CD4-positive, alpha-beta T cell treated with Interleukin-15 for 1 hour (primary cell): ENCODE data around the gene WNT9A.

Experiments used
- DNase-seq: peaks from one replicate; pipeline ENCODE4 v3.0.0-alpha.2; 2020

Gene WNT9A

GRCh38 chr1:227924168-227924832, 23.4 kb downstream of the WNT9A start:
- DNase-seq = no peak

- DNase-seq = no peak
Measured at GRCh38 chr1:227923353-227924167, 24.2 kb downstream of the WNT9A start.

DNA sequence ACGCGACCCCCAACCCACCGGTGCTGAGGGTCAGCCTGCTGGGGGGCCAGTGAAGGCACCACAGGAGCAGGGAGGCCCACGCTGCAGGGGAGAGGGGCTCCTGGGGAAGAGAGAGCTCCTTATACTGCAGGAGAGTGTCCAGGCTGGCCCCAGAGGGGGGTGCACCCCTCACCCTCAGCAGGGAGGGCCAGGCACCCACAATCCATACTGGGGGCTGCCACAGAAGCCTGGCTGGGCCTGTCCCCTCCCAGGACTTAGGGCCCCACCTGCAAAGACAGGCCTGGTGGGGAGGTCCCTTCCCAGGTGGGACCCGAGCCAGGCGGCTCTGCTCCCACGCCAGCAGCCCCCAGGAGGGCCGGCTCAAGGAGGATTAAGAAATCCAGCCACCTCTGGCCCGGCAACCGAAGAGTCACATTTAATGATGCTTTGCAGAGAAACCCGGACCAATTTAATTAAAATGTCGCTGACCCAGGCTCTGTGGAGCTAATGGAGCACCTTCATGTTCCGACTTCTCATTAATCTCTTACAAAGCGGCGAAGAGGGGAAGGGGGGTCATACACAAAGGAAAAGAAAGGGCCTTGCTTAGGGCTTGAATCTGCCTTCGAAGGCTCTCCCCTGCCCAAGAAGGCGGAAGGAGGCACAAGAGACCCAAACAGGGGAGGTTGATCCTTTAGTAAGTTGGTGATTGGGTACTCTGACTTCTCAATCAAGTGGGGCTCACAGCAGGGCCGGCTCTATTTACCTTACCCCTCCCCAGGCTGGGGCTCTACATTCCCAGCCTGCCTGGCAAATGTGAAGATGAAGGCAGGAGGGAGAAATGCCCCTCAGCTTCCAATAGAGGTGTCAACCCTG, 25.0 kb downstream of the WNT9A start:
- no peak for DNase-seq

GRCh38 chr1:227921461-227922185, 26.1 kb downstream of the WNT9A start:
- no peak for DNase-seq

DNA sequence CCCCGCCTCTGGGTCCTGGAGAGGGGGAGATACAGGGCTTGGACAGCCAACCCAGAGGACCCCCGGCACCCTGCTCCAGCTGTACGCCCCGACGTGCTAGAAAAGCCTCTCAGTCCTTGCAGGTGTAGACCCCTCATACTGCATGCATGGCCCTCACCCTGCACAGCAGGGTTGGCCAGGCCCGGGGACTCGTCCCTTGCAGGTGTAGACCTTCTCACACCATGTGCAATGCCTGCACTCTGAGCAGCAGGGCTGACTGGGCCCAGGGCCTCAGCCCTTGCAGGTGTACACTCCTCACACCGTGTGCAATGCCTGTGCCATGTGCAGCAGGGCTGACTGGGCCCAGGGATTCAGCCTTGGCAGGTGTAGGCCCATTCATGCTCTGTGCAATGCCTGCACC, 26.8 kb downstream of the WNT9A start:
- DNase-seq = no peak

- no peak for DNase-seq
Measured at GRCh38 chr1:227920426-227920825, 27.3 kb downstream of the WNT9A start.

GRCh38 chr1:227919906-227920305, 27.8 kb downstream of the WNT9A start:
- no peak for DNase-seq

DNA sequence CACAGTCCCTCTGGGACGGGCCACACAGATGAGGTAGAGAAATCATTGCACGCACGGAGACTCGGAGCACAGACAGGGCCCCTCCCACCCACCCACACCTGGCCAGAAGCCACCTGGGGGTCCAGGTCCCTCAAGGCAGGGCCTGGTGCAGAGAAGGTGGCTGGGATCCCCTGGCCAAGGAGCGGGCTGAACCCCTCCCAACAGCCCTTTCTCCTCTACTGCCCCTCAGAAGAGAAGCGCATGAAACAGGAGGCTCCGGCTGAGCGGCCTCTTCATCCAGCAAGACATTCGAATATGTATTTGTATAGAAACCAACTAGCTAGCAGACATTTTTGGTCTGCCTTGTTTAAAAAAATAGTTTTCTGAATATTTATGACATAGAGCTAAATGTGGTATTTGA, 29.0 kb downstream of the WNT9A start:
- no peak for DNase-seq

DNA sequence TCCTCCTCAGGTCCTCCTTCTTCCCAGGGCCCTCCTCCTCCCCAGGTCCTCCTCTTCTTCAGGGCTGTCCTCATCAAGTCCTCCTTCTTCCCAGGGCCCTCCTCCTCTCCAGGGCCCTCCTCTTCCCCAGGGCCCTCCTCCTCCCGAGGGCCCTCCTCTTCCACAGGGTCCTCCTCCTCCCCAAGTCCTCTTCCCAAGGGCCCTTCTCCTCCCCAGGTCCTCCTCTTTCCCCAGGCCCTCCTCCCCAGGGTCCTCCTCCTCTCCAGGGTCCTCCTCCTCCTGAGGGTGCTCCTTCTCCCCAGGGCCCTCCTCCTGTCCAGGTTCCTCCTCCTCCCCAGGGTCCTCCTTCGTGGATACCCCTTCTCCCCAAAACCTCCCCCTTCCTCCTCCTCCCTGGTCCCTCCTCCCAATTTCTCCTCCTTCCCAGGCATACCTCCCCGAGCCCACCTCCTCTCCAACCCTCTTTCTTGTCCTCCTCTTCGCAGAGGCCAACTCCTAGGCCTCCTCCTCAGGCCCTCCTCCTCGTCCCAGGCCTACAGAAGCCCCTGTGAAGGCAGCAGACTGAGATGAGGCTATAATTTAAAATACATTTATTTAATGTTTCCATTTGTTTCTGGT, 29.5 kb downstream of the WNT9A start:
- no peak for DNase-seq

DNA sequence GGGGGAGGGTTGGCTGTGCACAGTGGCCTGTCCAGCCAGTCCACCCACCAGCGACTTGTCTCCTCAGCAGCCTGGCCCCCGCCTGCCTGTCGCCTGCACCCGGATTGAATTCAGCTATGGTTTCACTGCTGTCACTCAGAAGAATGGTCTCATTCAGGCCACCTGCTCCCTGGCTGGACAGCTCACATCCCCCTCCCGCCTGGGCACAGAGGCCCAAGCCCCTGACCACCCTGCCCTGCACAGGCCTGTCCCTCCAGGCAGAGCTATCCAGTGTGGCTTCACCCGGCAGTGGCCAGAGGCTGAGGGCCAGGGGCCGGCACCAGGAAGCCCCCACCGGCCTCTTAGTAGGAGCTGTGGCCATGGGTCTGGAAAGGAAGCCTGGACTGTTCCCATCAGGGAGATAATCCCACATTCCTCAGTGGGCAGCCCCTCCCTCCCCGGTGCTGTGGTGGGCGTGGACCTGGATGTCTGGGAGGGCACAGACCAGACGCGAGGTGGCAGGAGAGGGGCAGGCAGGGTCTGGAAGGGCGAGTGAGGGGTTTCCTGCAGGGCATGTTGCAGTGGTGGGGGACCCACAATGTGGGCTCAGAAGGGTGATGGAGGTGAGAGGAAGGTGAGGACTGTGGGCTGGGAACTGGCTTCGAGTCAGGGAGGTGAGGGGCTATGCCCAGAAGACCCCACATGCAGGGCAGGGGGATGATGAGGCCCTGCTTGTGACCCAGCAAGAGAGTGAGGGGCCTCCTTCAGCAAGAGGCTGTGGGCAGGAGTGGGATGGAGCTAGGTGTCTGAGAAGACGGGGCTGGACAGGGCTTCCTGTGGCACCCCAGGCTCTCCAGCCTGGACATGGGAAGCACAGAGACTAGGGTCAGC, 30.4 kb downstream of the WNT9A start:
- DNase-seq = no peak

DNA sequence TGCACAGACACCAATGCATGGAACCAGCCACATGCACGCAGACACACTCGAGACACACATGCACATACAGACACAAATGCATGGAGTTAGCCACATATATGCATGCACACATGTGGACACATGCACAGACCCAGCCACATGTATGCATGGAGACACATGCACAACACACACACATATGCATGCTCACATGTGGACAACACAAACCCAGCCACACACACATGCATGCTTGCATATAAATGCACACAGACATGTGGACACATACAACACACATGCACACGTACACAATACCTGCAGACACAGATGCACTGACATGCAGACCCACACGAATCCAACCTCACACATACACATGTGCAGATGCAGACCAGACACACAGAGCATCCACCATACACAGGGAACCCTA, 31.1 kb downstream of the WNT9A start:
- DNase-seq = no peak

DNA sequence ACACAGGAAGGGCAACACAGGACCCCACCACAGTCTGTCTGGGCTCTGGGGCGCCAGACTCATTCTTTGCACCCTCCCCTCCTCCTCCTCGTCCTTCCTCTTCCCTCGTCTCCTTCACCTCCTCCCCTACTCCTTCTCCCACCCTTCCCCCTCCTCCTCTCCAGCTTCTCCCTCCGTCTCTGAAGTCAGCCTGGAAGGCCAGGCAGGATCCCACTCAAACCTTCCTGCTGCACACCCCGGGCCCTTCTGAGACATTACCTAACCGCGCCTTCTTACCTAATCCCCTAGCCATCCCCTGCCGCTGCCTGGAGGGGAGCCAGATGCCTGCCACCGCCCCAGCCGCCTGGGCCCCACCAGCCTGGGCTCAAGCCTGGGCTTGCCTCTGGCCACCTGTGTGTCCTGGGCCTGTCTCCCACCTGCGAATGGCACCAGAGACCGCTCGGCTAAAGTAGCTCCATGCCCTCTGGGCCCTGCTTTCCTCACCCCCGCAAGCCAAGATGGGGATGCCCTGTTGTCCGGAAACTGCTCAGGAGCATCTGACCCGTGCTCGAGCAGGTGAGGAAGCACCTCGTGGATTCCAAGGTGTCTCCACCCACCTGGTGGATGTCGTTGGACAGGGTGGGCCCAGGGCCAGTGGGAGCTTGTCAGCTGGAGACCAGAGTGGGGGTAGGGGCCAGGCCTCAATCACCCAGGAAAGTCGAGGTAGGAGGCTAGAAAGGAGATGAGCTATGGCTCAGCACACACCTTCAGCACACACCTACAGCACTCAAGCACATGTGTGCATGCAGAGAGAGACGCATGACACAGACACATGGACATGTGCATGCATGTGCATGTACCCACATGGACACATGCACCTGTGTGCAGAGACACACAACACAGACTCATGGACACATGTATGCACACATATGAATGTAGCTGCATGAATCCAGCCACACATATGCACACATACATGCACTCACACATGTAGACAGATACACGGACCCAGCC, 31.9 kb downstream of the WNT9A start:
- no peak for DNase-seq

- no peak for DNase-seq
Measured at GRCh38 chr1:227914801-227915563, 32.8 kb downstream of the WNT9A start.

GRCh38 chr1:227913764-227914721, 33.7 kb downstream of the WNT9A start:
- DNase-seq = no peak

GRCh38 chr1:227913396-227913763, 34.4 kb downstream of the WNT9A start:
- DNase-seq = no peak

DNA sequence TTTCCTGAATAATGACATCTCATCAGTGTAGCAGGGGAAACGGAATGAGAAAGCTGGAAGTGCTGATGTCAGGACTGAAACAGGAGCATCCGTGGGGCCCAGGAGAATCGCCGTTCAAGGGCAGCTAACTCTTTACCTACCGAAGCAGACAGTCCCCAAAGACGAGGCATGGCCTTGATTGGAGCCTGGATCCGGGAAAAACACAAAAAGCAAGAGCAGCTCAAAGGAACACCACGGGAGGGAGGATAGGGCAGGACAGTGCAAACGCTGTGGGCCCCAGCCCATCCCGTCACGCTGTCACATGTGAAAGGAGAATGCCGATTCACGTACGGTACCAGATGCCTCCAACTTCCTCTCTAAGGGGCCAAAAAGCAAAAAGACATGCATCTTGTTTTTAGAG, 34.9 kb downstream of the WNT9A start:
- DNase-seq = no peak

- no peak for DNase-seq
Measured at GRCh38 chr1:227911376-227911775, 36.4 kb downstream of the WNT9A start.

DNA sequence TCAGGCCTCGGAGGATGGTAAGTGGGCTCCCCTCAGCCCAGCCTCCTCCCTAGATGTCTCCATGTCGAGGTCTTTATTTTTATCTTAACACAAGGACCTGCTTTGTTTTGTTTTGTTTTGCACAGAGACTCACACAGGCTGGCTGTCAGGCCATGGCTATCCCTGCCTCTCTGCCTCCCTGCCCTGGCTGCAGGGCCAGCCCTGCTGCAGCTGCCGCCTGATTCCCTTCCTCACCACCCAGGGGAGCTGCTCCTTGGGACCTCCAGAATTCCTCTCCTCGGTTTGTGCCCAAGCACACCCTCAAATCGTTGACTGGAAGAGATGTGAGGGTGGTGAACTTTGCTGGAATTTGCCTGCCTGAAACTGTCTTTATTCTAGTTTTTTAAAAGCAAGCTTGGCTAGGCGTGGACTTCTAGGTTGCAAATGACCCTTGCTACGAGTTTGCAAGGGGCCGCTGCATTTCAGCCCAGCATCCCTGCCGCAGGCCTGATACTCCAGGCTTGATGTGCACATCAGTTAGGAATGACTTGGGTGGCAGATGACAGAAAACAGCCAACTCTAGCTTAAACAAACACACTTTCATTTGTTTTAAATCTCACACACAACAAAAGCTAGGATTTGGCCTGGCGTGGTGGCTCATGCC, 37.1 kb downstream of the WNT9A start:
- no peak for DNase-seq
